Astrocyte (in vitro differentiated cells and primary cell): ENCODE data around the gene CAMK1G.

Experiments
- CTCF ChIP-seq: IDR thresholded peaks from 2 replicates; pipeline ENCODE4 v1.5.1; 2011; ENCODE audit warnings: low read depth, mild to moderate bottlenecking, inconsistent platforms, low read length, moderate library complexity; ENCODE audit not compliant: insufficient read depth
- EZH2 ChIP-seq: IDR thresholded peaks from 2 replicates; pipeline ENCODE4 v1.6.1; 2012; ENCODE audit warnings: mild to moderate bottlenecking, low read length, inconsistent platforms; ENCODE audit not compliant: insufficient read depth

- TF ChIP-seq CTCF (no peak), EZH2 (no peak)
Observed at GRCh38 chr1:209617047-209617673, 33.6 kb downstream of the CAMK1G start.
